Activated CD4-positive, alpha-beta T cell treated with anti-CD3 and anti-CD28 coated beads, Interleukin-10, Interleukin-2, amounts not matched to agents 100 ng/mL and 50 ng/mL, durations not matched to agents 16 hours and 8 hours (primary cell): ENCODE results near the gene INHA.

ENCODE experiments used
- DNase-seq: peaks from one replicate; pipeline ENCODE4 v3.0.0-alpha.2; 2020

Gene INHA

GRCh38 chr2:219572237-219573001, at the start of gene INHA:
Gene INHA, plus strand, starts transcription at chr2:219572310. Its CDS starts 65 bp downstream, at chr2:219572375.
- no peak for DNase-seq

GRCh38 chr2:219523031-219523671, 49.0 kb upstream of the INHA start:
- no peak for DNase-seq

- DNase-seq, result no peak
These were observed 47.3 kb upstream of the INHA start for GRCh38 chr2:219524817-219525216.

- no peak for DNase-seq
These were observed 46.4 kb upstream of the INHA start for GRCh38 chr2:219525533-219526232.

GRCh38 chr2:219526320-219527075, 45.6 kb upstream of the INHA start:
- no peak for DNase-seq

GRCh38 chr2:219527076-219527394, 45.1 kb upstream of the INHA start:
- DNase-seq, result no peak

GRCh38 chr2:219527472-219527871, 44.6 kb upstream of the INHA start:
- DNase-seq, result no peak

- peak; percentile 88 for DNase-seq
These were observed 41.8 kb upstream of the INHA start for GRCh38 chr2:219530048-219530963.

- no peak for DNase-seq
These were observed 40.3 kb upstream of the INHA start for GRCh38 chr2:219531639-219532377.

GRCh38 chr2:219532378-219532649, 39.8 kb upstream of the INHA start:
- DNase-seq, result no peak

GRCh38 chr2:219533930-219534661, 38.0 kb upstream of the INHA start:
- DNase-seq, result no peak

GRCh38 chr2:219536425-219536824, 35.7 kb upstream of the INHA start:
- DNase-seq, result no peak

- no peak for DNase-seq
These were observed 35.1 kb upstream of the INHA start for GRCh38 chr2:219536967-219537366.

GRCh38 chr2:219537657-219538488, 34.2 kb upstream of the INHA start:
- DNase-seq, result no peak

- no peak for DNase-seq
These were observed 33.6 kb upstream of the INHA start for GRCh38 chr2:219538504-219538951.

- no peak for DNase-seq
These were observed 32.9 kb upstream of the INHA start for GRCh38 chr2:219538956-219539788.

GRCh38 chr2:219539926-219540678, 32.0 kb upstream of the INHA start:
- DNase-seq, result no peak
